Tibial nerve (tissue), 4 donors: Measurements from ENCODE around the gene CIDEC.

ENCODE experiments used
- EP300 ChIP-seq, 2 donors: sonication (generic); formaldehyde crosslinking; IDR thresholded peaks; one replicate each; pipeline ENCODE4 v1.6.1; 2017; ENCODE audit warnings: antibody characterized with exemption in 2 of 2, mild to moderate bottlenecking in 1 of 2
- POLR2A ChIP-seq, 2 donors: fragments of 450-650 bp; IDR thresholded peaks; one replicate each; pipeline ENCODE4 v1.6.1; 2017; ENCODE audit warnings: antibody characterized with exemption in 2 of 2, mild to moderate bottlenecking in 2 of 2, moderate library complexity in 2 of 2
- TF ChIP-seq, protein P1 (sequence below), 5 experiments: fragments of 200-600 bp in 3 of 5; fragments of 450-650 bp in 2 of 5; sonication (generic) in 3 of 5; IDR thresholded peaks; one replicate each; pipeline ENCODE4 v1.5.1; 2016 to 2019; ENCODE audit warnings: antibody characterized with exemption in 5 of 5, mild to moderate bottlenecking in 3 of 5, moderate library complexity in 2 of 5

DNA sequence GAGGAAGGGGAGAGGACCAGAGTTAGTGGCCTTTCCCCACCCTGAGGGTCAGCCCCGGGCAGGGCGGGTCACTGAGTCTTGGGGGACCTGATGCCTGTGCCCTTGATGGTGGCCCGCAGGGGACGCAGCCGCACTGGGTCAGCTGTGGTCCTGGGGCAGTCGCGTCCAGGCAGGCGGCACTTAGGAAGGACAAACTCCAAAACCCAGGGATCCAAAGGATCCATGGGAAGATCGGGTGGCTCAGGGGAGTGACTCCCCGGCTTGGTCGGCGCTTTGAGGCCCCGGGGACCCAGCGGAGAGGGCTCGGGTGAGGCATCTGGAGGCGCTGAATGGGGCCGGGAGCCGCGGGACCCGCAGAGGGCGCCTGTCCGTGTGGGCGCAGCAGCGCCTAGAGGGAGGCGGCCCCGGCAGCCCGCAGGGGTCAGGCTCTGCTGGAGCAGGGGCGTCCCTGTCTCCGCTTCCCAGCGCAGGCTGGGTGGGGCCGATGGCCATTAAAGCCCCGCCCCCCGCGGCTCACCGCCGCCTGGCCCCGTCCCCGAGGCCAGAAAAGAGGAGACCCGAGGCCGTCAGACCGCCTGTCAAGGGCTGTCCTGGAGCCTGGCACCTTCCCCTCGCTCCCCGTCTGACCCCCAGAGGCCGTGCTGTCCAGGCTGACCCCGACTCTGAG, 17.5 kb downstream of the CIDEC start:
- TF ChIP-seq, protein P1, sequence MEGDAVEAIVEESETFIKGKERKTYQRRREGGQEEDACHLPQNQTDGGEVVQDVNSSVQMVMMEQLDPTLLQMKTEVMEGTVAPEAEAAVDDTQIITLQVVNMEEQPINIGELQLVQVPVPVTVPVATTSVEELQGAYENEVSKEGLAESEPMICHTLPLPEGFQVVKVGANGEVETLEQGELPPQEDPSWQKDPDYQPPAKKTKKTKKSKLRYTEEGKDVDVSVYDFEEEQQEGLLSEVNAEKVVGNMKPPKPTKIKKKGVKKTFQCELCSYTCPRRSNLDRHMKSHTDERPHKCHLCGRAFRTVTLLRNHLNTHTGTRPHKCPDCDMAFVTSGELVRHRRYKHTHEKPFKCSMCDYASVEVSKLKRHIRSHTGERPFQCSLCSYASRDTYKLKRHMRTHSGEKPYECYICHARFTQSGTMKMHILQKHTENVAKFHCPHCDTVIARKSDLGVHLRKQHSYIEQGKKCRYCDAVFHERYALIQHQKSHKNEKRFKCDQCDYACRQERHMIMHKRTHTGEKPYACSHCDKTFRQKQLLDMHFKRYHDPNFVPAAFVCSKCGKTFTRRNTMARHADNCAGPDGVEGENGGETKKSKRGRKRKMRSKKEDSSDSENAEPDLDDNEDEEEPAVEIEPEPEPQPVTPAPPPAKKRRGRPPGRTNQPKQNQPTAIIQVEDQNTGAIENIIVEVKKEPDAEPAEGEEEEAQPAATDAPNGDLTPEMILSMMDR (IDR thresholded peaks at IDR 0.05): peak; percentile 13 to 62 (median 46)
- no peak for TF ChIP-seq POLR2A (IDR thresholded peaks at IDR 0.05)
- TF ChIP-seq EP300 (IDR thresholded peaks at IDR 0.05): peak in 1 of 2 donors; percentile 20
